Measurements from ENCODE around the gene NUP160.
A peak's percentile ranks its signal among the peaks of the same experiment; 100 is the strongest.
"Not testable (repeated sequence)": the region's sequence is repeated elsewhere in the genome, so short reads cannot be mapped to it uniquely, and the experiment has no call there.

NUP160 gene

GRCh38 chr11:47847892-47848699 lies at the start of gene NUP160:
NUP160 (minus strand) TSS chr11:47848350; CDS start chr11:47848318, 32 bp downstream.
- DNase-seq: peak; percentile 70

DNA sequence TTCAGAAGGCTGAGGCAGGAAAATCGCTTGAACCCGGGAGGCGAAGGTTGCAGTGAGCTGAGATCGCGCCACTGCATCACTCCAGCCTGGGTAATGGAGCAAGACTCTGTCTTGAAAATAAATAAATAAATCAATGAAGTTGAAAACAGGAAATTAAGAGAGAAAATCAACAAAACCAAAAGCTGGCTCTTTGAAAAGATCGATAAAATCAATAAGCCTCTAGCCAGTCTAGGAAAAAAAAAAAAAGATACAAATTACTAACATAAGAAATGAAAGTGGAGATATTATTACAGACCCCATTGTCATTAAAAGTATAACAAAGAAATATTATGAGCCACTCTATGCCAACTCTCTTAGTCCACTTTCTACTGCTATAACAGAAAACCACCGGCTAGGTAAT lies 48.0 kb upstream of the NUP160 start:
- no peak for DNase-seq

- no peak for DNase-seq
Measured at GRCh38 chr11:47895035-47895434, 46.9 kb upstream of the NUP160 start.

DNA sequence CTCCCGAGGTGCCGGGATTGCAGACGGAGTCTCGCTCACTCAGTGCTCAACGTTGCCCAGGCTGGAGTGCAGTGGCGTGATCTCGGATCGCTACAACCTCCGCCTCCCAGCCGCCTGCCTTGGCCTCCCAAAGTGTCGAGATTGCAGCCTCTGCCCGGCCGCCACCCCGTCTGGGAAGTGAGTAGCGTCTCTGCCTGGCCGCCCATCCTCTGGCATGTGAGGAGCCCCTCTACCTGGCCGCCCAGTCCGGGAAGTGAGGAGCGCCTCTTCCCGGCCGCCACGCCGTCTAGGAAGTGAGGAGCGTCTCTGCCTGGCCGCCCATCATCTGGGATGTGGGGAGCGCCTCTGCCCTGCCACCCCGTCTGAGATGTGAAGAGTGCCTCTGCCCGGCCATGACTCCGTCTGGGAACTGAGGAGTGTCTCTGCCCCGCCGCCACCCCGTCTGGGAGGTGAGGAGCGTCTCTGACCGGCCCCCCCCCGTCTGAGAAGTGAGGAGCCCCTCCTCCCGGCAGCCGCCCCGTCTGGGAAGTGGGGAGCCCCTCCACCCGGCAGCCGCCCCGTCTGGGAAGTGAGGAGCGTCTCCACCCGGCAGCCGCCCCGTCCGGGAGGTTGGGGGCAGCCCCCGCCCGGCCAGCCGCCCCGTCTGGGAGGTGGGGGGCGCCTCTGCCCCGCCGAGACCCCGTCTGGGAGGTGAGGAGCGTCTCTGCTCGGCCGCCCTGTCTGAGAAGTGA lies 44.6 kb upstream of the NUP160 start:
- DNase-seq: not testable (repeated sequence)

- no peak for DNase-seq
Measured at GRCh38 chr11:47891886-47892285, 43.7 kb upstream of the NUP160 start.

GRCh38 chr11:47889714-47890441 lies 41.7 kb upstream of the NUP160 start:
- no peak for DNase-seq

- no peak for DNase-seq
Measured at GRCh38 chr11:47887910-47888569, 39.9 kb upstream of the NUP160 start.

- peak; percentile 12 for DNase-seq
Measured at GRCh38 chr11:47886096-47886495, 37.9 kb upstream of the NUP160 start.

DNA sequence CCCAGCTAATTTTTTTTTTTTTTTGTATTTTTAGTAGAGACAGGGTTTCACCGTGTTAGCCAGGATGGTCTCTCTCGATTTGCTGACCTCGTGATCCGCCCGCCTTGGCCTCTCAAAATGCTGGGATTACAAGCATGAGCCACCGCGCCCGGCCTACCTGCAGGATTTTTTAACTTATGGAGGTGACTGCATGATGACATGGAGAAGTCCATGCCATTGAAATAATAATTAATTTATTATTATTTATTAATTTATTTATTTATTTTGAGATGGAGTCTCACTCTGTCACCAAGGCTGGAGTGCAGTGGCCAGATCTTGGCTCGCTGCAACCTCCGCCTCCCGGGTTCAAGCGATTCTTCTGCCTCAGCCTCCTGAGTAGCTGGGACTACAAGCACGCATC lies 34.3 kb upstream of the NUP160 start:
- not testable (repeated sequence) for DNase-seq

DNA sequence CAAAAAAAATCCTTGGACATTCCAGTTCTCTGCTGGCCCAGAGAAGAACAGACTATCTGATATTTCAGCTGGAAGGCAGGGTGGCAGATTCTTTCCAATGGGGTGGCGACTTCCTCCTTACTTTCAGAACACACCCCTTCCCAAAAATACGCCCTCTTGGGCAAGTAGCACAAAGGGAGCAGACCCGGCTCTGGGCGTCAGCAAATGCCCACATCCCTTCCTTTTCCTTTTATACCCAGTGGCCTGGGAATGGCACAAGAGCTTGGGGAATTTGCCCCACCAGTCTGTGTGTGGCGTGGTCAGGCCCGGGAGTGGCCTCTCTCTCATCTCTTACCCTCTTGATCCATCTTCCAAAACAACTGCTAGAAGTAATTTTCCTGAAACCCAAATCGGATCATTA lies 33.0 kb upstream of the NUP160 start:
- DNase-seq: no peak

DNA sequence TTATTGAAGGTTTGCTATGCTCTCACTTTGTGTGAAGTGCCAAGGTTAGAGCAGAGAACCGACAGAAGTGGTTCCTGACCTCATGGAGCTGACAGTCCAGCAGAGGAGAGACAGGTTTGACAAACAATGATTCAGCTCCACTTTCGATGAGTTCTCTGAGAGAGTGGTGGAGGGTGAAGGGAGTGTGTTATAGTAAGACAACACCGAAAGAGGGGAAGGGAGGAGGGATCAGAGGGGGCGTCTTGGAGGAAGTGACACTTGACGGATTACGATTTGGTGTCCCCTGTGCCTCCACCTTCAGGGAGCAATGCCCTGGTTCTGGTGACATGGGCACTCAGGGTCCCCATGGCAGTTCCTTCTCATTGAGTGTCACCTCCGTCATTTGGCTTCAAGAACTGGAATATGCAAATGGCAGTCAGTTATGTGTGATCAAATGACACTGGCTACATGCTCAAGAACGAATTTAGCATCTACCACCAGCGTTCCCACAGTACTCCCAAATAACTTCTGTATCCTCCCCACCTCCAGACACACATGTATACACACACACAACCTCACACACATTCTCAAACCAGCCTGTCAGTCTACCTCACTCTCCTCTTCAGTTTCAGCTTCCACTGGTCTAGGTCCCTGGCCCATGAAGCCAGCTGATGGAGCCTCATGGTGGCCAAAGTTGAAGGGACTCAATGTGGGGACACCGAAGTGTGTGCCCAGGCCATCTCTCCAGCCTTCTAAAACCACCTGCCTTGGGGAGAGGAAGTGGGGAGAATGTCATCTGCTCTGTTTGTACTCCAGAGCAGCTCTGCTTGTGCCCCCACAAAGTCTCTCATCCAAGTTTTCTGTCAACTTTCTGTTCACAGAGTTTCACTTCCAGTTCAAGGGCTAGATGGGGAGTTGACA lies 31.4 kb upstream of the NUP160 start:
- DNase-seq: peak; percentile 35

DNA sequence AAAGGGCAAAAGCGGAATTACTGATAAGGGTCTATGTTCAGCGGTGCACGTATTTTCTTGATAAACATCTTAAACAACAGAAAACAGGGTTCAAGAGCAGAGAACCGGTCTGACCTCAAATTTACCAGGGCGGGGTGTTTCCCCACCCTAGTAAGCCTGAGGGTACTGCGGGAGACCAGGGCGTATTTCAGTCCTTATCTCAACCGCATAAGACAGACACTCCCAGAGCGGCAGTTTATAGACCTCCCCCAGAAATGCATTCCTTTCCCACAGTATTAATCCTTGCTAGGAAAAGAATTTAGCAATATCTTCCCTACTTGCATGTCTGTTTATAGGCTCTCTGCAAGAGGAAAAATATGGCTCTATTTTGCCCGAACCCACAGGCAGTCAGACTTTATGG lies 27.7 kb upstream of the NUP160 start:
- not testable (repeated sequence) for DNase-seq

DNA sequence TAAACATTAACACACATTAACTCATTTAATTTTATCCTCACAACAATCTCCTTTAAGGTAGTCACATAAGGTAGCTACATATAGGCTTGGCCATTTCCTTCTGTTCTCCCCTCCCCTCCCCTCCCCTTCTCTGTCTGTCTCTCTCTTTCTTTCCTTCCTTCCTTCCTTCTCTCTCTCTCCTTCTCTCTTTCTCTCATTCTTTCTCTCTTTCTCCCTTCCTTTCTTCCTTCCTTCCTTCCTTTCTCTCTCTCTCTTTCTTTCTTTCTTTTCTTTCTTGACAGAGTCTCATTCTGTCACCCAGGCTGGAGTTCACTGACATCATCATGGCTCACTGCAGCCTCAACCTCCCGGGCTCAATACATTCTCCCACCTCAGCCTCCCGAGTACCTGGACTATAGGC lies 22.3 kb upstream of the NUP160 start:
- DNase-seq: no peak

- no peak for DNase-seq
Measured at GRCh38 chr11:47869544-47870393, 21.6 kb upstream of the NUP160 start.

DNA sequence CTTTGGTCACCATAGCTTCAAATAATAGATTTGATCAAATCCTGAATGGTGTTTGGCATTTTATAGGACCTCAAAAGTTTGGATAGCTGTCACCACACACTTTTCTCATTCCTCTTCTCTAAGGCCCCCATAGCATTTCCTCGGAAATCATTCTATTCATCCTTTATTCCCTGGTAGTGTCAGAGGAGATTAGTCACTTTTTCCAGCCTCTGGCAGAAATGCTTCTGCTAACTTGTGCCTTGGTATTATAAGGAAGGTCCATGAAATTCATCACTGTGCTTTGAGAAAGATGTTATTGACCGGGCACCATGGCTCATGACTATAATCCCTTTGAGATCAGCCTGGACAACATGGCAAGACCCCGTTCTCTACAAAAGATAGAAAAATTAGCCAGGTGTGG lies 19.7 kb upstream of the NUP160 start:
- no peak for DNase-seq

GRCh38 chr11:47866892-47867291 lies 18.7 kb upstream of the NUP160 start:
- not testable (repeated sequence) for DNase-seq

- DNase-seq: no peak
Measured at GRCh38 chr11:47864901-47865300, 16.8 kb upstream of the NUP160 start.

DNA sequence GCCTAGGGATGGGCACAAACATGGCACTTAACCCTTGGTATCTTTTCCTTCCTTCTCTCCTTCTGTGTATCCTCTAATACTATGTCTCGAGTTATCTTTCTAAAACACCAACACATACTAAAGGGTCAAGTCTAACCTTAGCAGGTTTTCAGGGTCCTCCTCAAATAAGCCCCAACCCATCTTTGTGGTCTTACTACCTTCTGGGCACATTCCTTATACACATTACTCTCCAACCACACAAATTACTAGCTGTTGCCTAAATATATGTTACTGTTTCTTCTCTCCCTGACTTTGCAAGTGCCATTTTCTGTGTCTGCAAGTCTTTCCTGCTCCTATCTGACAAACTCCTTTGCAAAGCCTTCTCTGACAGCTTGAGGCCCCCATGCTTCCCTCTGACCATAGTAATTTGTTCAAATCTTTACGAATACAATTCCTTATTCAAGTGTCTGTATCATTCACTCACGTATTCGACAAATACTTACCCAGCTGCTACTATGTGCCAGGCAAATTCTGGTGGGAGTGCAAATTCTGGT lies 15.8 kb upstream of the NUP160 start:
- no peak for DNase-seq

DNA sequence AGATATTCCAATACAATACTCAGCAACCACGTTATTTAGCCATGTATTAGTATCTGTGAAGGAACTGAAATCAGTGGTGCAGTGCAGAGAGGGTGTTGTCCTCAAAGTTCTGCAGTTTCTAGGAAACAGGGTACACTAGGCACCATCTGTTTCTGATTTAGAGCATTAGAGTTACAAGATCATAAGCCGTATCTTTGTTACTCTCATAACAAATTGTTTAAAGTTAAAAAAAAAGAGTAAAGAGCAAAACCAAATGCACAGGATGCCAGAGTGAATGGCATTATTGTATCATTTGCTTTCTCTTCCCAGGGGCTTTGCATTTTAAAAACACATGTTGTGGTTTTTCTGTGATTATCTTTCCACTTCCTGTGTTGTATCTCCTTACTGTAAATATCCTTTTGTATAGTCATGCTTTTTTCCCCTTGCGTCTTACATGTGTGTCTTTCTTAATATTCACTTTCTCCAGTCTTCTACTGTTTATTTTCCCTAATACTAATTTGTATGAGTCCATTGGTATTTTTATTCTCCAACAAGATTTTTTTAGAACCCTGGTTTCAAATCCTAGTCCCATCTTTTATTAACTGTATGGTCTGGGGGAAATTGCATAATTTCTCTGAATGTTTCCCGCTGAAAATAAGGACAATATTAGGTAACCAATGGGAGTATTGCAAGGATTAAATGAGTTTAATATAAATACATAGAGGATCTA lies 15.2 kb upstream of the NUP160 start:
- DNase-seq: peak; percentile 11

DNA sequence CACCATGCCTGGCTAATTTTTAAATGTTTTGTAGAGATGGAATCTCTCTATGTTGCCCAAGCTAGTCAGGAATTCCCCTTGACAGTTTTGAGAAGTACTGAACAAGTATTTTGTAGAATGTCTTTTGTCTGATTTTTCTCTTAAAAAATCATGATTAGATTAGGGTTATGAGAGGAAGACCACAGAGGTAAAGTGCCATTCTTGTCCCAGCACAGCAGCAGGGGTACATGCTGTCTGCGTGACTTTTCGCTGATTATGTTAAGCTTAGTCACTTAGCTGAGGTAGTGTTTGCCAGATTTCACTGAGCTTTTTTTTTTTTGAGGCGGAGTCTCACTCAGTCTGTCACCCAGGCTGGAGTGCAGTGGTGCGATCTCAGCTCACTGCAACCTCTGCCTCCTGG lies 13.6 kb upstream of the NUP160 start:
- DNase-seq: no peak

Data from RPMI8226 (cell line).